HepG2 (cell line): ENCODE results near the gene ABHD18.

Experiments used
- ZFP36 ChIP-seq: fragments of 150-350 bp; IDR thresholded peaks from 2 replicates; pipeline ENCODE4 v1.6.1; 2018; ENCODE audit warnings: borderline replicate concordance, low read length, low read depth; ENCODE audit not compliant: partially characterized antibody
- TF ChIP-seq, protein P1 (sequence below): sonication (generic); formaldehyde crosslinking; IDR thresholded peaks from 2 replicates; pipeline ENCODE4 v1.5.0; 2020; ENCODE audit warnings: mild to moderate bottlenecking, missing genetic modification reagents, moderate library complexity

GRCh38 chr4:128009428-128009827 lies 44.2 kb downstream of the ABHD18 start:
- no peak for TF ChIP-seq ZFP36
- TF ChIP-seq, protein P1, sequence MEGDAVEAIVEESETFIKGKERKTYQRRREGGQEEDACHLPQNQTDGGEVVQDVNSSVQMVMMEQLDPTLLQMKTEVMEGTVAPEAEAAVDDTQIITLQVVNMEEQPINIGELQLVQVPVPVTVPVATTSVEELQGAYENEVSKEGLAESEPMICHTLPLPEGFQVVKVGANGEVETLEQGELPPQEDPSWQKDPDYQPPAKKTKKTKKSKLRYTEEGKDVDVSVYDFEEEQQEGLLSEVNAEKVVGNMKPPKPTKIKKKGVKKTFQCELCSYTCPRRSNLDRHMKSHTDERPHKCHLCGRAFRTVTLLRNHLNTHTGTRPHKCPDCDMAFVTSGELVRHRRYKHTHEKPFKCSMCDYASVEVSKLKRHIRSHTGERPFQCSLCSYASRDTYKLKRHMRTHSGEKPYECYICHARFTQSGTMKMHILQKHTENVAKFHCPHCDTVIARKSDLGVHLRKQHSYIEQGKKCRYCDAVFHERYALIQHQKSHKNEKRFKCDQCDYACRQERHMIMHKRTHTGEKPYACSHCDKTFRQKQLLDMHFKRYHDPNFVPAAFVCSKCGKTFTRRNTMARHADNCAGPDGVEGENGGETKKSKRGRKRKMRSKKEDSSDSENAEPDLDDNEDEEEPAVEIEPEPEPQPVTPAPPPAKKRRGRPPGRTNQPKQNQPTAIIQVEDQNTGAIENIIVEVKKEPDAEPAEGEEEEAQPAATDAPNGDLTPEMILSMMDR = no peak
